Measurements from ENCODE around the gene SF3B2.
"Not testable (repeated sequence)": the region's sequence is repeated elsewhere in the genome, so short reads cannot be mapped to it uniquely, and the experiment has no call there.

SF3B2 gene

DNA sequence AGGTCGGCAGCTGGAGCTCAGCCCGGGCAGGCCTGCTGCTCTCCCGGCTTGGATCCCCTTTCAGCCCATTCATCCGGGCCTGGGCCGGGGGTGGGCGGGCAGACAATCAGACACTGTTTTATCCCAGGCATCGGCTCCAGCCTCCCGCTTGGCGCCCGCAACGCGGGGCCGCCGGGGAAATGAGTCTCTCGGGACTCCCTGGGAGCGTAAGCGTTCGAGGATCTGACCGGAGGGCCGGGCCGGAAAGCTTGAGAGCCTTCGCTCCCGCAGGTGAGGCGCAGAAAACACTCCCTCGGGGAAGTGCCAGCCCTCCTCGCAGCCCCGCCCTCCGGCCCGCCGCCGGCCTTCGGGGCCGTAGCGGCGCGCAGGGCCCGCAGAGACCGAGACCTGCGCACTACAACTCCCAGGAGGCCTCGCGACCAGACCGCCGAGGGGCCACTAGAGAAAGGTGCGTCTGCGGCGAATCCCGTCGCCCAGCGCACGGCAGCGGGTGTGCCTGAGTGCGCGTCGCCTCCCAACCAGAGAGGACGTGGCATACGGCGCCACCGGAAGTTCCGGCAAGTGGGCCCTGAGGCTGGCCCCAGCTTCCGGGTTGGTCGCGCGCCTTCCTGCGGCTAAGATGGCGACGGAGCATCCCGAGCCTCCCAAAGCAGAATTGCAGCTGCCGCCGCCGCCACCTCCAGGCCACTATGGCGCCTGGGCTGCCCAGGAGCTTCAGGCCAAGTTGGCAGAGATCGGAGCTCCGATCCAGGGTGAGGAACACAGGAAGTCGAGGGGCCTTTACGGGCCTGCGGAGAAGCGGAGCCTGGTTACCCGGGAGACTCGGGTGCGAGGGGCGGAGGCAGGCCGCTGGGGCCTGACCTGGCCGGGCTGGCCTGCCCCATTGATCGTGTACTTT lies at the start of gene SF3B2:
TSS of gene SF3B2 (plus strand) at position 599 of the 898 bp plus-strand sequence. CDS start at position 620, 21 bp downstream.
- FAIRE-seq, result peak; percentile 77

DNA sequence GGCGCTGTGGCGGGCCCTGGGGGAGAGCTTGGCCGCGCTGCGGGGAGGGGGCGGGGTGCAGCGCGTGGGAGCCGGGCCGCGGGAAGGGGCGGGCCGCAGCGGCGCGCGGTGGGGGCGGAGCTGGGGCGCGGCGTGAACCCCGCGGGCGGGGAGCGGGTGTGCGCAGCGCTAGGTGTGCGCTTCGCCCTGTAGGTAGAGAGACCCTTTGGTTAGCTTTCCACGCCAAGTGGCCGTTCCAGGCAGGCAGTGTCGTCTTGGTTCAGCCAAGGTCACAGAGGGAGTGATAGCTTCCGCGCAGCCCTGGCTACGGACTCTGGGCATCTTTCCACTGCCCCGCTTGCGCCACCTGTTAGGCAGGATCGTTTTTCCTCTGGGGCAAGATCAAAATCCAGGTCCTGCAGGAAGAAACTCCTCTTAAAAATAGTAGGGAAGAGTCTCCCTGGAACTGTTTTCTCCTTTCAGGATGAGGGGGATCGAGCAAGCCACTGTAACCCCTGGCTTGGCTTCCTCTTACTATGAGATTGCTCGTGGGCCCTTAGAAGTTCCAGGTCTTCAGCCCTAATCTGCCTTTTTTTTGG lies 49.4 kb upstream of the SF3B2 start:
- DNase-seq (ENCODE audit: low spot score) (peak; percentile 74), FAIRE-seq (no peak)

More for the DNA sequence above, at the start of gene SF3B2:
- DNase-seq (ENCODE audit: low spot score), result peak; percentile 99

DNA sequence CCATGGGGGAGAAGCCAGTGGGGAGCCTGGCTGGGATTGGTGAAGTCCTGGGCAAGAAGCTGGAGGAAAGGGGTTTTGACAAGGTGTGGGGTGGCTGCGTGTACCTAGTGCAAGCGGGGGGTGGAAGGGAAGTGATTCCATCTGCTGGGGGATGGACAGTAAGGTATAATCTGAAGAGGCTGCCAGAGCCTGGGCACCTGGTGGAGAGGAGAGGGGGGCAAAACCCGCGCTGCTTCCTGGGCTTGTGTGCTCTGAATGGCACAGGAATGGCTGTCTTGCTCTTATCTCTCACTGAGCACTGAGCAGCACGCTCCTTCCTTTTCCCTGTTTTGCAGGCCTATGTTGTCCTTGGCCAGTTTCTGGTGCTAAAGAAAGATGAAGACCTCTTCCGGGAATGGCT lies 48.9 kb upstream of the SF3B2 start:
- no peak for FAIRE-seq
- DNase-seq (ENCODE audit: low spot score), result no peak

GRCh38 chr11:66004186-66004585 lies 48.0 kb upstream of the SF3B2 start:
- DNase-seq (ENCODE audit: low spot score) (no peak), FAIRE-seq (no peak)

DNA sequence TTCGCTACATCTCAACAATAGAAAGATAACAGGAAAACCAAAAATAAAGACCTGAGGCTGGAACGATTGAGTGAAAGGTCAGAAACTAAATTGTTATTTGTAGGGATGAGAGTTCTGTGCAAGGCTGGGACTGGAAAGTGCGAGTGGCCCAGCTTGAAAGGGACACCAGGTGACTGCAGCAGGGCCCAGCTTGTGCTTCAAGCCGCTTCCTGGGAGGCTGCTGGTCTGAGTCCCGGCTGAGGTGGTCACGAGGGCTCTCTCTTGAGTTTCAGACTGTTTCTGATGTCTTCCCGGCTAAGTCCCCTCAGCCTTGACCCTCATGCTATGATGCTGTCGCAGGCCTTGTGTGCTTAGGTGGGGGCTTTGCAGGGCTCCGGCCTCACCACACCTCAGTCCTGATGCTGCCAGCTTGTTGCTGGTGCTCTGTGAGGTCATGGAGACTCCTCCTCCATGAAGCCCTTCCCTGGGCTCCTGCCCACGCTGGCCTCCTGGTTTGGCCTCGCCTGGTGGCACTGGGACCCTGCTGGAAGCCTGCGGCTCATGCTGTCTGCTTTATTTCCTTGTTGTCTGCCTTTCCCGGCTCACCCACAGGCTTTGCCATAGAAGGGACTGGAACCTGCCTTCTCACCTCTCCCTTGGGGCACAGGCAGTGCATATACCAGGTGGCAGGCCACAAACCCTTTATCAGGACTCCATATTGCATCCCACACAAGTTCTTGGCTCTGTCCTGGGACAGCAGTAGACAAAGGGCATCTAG lies 45.9 kb upstream of the SF3B2 start:
- no peak for DNase-seq (ENCODE audit: low spot score)
- no peak for FAIRE-seq

DNA sequence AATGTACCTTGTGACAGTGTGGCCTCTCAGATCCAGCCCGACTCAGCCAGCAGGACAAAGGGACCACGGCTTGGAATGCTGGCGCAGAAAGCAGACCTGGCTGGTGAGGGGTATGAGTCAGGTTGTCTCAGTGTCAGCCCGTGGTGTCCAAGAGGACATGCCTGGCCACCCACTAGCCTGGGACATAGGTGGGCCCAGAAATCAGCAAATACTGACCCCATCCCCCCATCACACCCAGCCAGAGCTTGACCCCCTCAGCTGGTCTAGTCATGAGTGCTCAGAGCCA lies 45.3 kb upstream of the SF3B2 start:
- DNase-seq (ENCODE audit: low spot score), result no peak
- FAIRE-seq, result no peak

DNA sequence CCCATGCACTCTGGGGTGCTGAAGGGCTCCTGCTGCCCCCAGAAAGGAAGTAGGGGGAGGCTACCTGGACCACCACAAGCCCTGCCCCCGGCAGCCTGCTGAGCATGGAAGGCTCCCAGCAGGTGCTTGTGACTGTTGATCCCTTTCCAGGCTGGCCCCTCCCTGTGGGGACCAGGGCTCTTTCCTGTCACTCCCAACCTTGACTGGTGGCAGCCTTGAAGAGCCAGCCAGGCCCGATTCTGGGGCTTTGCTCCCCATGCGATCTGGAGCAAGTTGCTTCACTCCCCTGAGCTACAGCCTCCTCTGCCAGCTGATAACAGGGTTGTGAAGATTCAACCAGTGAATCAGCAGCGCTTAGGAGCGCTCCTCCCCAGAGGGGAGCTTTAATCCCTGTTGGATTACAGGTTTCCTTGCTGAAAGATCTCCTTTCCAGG lies 44.9 kb upstream of the SF3B2 start:
- DNase-seq (ENCODE audit: low spot score), result no peak
- no peak for FAIRE-seq

GRCh38 chr11:66008095-66008467 lies 44.1 kb upstream of the SF3B2 start:
- DNase-seq (ENCODE audit: low spot score) (no peak), FAIRE-seq (no peak)

DNA sequence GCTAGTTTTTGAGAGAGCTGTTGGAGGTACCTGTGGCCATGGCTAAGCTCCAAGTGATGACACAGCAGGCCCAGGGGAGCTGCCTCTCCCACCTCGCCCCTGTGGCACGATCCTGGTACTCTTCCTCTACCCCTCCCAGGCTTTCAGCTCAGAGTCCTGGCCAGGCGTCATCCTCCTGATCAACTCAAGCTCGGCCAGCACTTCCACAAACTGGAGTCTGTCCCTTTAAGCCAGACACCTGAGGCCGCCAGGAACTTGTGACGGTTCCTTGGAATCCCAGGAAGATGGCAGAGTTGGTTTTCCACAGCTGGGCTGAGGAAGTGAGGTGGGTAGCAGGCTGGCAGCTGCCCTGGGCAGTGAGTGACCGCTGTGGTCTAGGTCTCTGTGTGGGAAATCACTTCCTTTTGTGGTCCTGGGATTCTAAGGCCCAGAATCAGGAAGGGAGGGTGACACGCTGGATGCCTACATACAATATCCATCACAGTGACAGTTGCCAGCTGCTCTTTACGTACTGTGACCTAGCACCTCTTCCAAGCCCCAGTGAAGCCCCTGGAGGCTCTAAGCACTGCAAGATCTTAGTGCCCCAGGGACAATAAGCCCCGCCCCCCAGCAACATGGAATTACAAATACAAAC lies 43.6 kb upstream of the SF3B2 start:
- FAIRE-seq (no peak), DNase-seq (ENCODE audit: low spot score) (no peak)

DNA sequence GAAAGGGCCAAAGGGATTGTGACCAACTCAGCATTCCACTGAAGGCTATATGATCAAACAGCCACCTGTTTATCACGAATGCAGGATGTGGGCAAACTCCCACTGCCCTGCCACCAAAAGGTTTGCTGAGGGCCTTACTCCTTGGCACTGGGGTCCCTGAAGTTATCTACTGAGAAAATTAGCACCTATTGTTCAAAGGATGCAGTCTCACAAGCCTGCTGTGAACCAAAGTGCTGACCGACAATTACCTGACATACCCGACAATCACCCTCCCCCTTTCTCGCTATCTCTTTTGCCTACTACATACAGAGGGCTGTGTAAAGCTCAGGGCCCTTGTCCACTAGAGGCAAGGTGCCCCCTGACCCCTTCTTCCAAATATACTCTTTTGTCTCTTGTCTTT lies 42.1 kb upstream of the SF3B2 start:
- not testable (repeated sequence) for FAIRE-seq; DNase-seq (ENCODE audit: low spot score)

DNA sequence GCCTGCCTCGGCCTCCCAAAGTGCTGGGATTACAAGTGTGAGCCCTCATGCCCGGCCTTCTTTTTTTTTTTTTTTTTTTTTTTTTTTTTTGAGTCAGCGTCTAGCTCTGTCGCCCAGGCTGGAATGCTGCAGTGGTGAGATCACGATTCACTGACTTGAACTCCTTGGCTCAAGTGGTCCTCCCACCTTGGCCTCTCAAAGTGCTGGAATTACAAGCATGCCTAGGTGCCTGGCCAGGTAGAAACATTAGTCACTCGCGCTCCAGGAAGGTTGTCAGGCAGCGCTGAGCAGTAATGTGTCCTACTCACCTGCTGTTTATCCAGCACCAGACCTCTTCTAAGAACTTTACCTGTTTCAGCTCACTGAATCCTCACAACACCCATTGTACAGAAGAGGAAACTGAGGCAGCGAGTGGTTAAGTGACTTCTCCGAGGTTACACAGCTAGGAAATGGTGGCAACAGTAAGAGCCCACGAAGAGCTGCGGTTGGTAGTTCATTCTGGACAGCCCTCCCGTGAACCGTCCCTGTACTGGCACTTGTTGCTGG lies 40.9 kb upstream of the SF3B2 start:
- peak; percentile 42 for FAIRE-seq
- peak; percentile 60 for DNase-seq (ENCODE audit: low spot score)

DNA sequence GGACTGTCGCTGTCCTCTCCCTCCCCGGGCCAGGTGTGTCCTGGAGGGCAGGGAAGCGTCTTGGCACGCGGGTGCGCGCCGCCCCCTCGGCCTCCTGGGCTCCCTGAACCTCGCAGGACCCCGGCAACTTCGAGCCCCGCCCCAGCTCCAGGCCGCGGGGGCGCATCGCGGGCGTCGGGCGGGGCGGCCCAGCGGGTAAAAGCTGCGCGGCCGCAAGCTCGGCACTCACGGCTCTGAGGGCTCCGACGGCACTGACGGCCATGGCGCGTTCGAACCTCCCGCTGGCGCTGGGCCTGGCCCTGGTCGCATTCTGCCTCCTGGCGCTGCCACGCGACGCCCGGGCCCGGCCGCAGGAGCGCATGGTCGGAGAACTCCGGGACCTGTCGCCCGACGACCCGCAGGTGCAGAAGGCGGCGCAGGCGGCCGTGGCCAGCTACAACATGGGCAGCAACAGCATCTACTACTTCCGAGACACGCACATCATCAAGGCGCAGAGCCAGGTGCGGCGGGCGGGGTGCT lies 40.3 kb upstream of the SF3B2 start, which contains the start of gene CST6:
TSS of gene CST6 (plus strand) at position 224 of the 519 bp plus-strand sequence. CDS start at position 261, 37 bp downstream.
- no peak for FAIRE-seq
- no peak for DNase-seq (ENCODE audit: low spot score)

- DNase-seq (ENCODE audit: low spot score) (no peak), FAIRE-seq (no peak)
Observed at GRCh38 chr11:66012371-66012945, 39.7 kb upstream of the SF3B2 start.

- FAIRE-seq (no peak), DNase-seq (ENCODE audit: low spot score) (no peak)
Observed at GRCh38 chr11:66012946-66013761, 39.0 kb upstream of the SF3B2 start.

DNA sequence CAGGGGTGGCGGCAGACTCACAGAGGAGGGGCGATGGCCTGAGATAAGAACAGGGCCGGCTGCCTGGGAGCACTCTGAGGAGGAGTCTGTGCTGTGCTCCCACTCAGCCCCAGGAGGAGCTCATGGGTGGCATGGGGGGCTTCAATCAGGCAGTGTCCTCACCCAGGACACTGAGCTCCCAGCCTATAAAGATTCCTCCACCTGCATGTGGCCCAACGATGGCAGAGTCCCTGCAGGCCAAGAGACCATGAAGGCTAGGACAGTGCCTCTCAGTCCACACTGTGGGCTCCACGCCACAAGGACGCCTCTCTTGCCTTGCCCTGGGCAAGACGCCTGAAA lies 38.4 kb upstream of the SF3B2 start:
- DNase-seq (ENCODE audit: low spot score), result no peak
- no peak for FAIRE-seq

- FAIRE-seq, result no peak
Observed at GRCh38 chr11:66014804-66015453, 37.2 kb upstream of the SF3B2 start.

GRCh38 chr11:66015454-66015881 lies 36.7 kb upstream of the SF3B2 start:
- FAIRE-seq (peak; percentile 9), DNase-seq (ENCODE audit: low spot score) (peak; percentile 57)

More at GRCh38 chr11:66014804-66015453, 37.2 kb upstream of the SF3B2 start:
- no peak for DNase-seq (ENCODE audit: low spot score)

- DNase-seq (ENCODE audit: low spot score) (no peak), FAIRE-seq (no peak)
Observed at GRCh38 chr11:66015936-66016792, 36.0 kb upstream of the SF3B2 start.
